Hepatocyte (in vitro differentiated cells): Measurements from ENCODE around the gene ATF6. TPM values are rescaled to one million over a fixed set of nuclear protein-coding genes. Genes with fewer than 3 reads are reported as not detected.

Experiments
- DNase-seq: peaks from one replicate; pipeline ENCODE4 v3.0.0-alpha.2; 2016; ENCODE audit warnings: low spot score
- H2AFZ ChIP-seq: fragments of 200-600 bp; sonication (generic); 2 replicates; pipeline ENCODE4 v1.6.0; 2016; ENCODE audit warnings: antibody characterized with exemption, mild to moderate bottlenecking
- H3K27ac ChIP-seq: fragments of 200-600 bp; sonication (generic); 2 replicates; pipeline ENCODE4 v1.5.1; 2016; ENCODE audit warnings: mild to moderate bottlenecking
- H3K27me3 ChIP-seq: fragments of 200-600 bp; sonication (generic); 2 replicates; pipeline ENCODE4 v1.6.1; 2016
- H3K36me3 ChIP-seq: fragments of 200-600 bp; sonication (generic); replicated peaks from 2 replicates; pipeline ENCODE4 v1.5.1; 2016; ENCODE audit warnings: low read depth; ENCODE audit not compliant: insufficient read depth
- H3K4me1 ChIP-seq: fragments of 200-600 bp; sonication (generic); 2 replicates; pipeline ENCODE4 v1.5.1; 2016; ENCODE audit warnings: mild to moderate bottlenecking, moderate library complexity; ENCODE audit not compliant: insufficient read depth
- H3K4me2 ChIP-seq: fragments of 200-600 bp; sonication (generic); 2 replicates; pipeline ENCODE4 v1.6.0; 2016
- H3K4me3 ChIP-seq: fragments of 200-600 bp; sonication (generic); 2 replicates; pipeline ENCODE4 v1.5.1; 2016; ENCODE audit warnings: mild to moderate bottlenecking
- H3K79me2 ChIP-seq: fragments of 200-600 bp; sonication (generic); 2 replicates; pipeline ENCODE4 v1.6.0; 2017; ENCODE audit warnings: mild to moderate bottlenecking
- H3K9me2 ChIP-seq: fragments of 200-600 bp; sonication (generic); replicated peaks from 2 replicates; pipeline ENCODE4 v1.6.0; 2017; ENCODE audit warnings: mild to moderate bottlenecking; ENCODE audit not compliant: insufficient read depth
- H3K9me3 ChIP-seq: fragments of 200-600 bp; sonication (generic); 2 replicates; pipeline ENCODE4 v1.5.1; 2016; ENCODE audit warnings: low read depth, mild to moderate bottlenecking
- H4K20me1 ChIP-seq: fragments of 200-600 bp; sonication (generic); 2 replicates; pipeline ENCODE4 v1.6.0; 2016; ENCODE audit warnings: mild to moderate bottlenecking; ENCODE audit not compliant: insufficient read depth, poor library complexity, severe bottlenecking
- EZH2 ChIP-seq: fragments of 200-600 bp; sonication (generic); IDR thresholded peaks from 2 replicates; pipeline ENCODE4 v1.6.1; 2016; ENCODE audit warnings: antibody characterized with exemption, mild to moderate bottlenecking, borderline replicate concordance
- EZH2phosphoT487 ChIP-seq: fragments of 200-600 bp; sonication (generic); IDR thresholded peaks from one replicate; pipeline ENCODE4 v1.6.1; 2018; ENCODE audit warnings: antibody characterized with exemption, mild to moderate bottlenecking, low read depth, moderate library complexity; ENCODE audit not compliant: unreplicated experiment, severe bottlenecking
- WGBS: methylation state at CpG from one replicate; pipeline ENCODE4 v1.1.6; 2016; ENCODE audit warnings: low lambda C conversion rate; ENCODE audit errors: missing lambda C conversion rate; 5-methylcytosine and 5-hydroxymethylcytosine counted together
- polyA plus RNA-seq: library from polyadenylated mRNA; unstranded; fragments of >200 nt; fragmentation: Nextera tagmentation; extraction: Ambion mirVana; gene quantifications from 2 replicates; pipeline ENCODE4 v1.2.1, GENCODE V29; 2016
- total RNA-seq: library from RNA; depleted of rRNA; stranded (reverse); fragments of >200 nt; gene quantifications from 2 replicates; pipeline ENCODE4 v1.2.3, GENCODE V29; 2014
- TF ChIP-seq, protein P1 (sequence below): fragments of 200-600 bp; sonication (generic); IDR thresholded peaks from 2 replicates; pipeline ENCODE4 v1.5.1; 2016; ENCODE audit warnings: antibody characterized with exemption, mild to moderate bottlenecking; ENCODE audit not compliant: poor library complexity

ATF6 gene
- total and polyA plus RNA-seq, 2 experiments from 2014 or later, result 15.3 to 29.8 TPM

DNA sequence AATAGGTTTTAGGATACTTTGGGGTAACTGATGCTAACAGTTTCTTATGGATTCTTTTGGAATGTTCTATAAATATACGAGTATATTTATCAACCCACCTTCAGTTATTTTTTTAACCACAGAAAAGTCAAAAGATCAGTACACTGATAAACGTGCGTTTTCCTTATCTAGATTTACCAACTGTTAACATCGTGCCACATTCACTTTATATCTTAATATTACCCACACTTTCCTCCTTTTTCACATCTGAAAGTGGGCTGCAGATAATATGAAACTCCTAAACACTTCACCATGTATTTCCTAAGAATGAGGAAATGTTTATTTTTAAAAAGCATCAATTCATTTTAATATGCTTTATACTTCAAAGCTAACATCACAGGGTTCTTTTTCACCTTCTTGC, 7.7 kb downstream of the ATF6 start:
- Histone ChIP-seq H3K27me3 (no peaks in the 10 kb centered on the region), H3K27ac (no peak overlapping the region), H3K36me3 (no peaks in the 10 kb centered on the region), H3K4me1 (no peaks in the 10 kb centered on the region), H3K4me2 (no peak overlapping the region), H4K20me1 (peaks cover 15% of the 10 kb centered on the region), H3K79me2 (peaks cover 88% of the 10 kb centered on the region), H2AFZ (no peak overlapping the region), H3K4me3 (no peak overlapping the region), H3K9me3 (no peaks in the 10 kb centered on the region), H3K9me2 (no peaks in the 10 kb centered on the region)
- 75% methylated on average over 4 of the region's 4 CpGs for WGBS
- no peak for DNase-seq
- TF ChIP-seq EZH2phosphoT487 (no peak), EZH2 (no peak)
- TF ChIP-seq, protein P1, sequence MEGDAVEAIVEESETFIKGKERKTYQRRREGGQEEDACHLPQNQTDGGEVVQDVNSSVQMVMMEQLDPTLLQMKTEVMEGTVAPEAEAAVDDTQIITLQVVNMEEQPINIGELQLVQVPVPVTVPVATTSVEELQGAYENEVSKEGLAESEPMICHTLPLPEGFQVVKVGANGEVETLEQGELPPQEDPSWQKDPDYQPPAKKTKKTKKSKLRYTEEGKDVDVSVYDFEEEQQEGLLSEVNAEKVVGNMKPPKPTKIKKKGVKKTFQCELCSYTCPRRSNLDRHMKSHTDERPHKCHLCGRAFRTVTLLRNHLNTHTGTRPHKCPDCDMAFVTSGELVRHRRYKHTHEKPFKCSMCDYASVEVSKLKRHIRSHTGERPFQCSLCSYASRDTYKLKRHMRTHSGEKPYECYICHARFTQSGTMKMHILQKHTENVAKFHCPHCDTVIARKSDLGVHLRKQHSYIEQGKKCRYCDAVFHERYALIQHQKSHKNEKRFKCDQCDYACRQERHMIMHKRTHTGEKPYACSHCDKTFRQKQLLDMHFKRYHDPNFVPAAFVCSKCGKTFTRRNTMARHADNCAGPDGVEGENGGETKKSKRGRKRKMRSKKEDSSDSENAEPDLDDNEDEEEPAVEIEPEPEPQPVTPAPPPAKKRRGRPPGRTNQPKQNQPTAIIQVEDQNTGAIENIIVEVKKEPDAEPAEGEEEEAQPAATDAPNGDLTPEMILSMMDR, result no peak

DNA sequence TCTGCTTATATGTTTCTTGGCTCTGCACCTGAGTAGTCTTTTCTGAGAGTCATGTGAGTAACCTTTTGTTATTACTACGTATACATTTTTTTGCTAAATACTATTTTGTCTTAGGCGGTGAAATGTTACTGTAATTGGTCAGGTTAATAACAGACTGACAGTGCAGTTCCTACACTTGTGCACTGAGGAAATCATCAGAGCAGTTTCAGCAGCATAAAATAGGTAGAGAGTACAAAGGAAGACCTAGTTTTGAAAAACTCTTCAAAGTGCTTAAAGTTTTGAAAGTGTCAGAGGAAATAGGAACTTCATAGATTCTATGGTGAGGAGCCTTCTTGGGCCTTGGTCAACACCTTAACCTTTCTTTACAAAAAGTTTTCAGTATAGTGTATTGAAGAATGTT, 11.1 kb downstream of the ATF6 start:
- no peak for DNase-seq
- H3K79me2 ChIP-seq, result peaks cover 57% of the 10 kb centered on the region
- peaks cover 15% of the 10 kb centered on the region for H4K20me1 ChIP-seq
- no peaks in the 10 kb centered on the region for H3K4me1 ChIP-seq
- no peak overlapping the region for H3K4me2 ChIP-seq
- no peaks in the 10 kb centered on the region for H3K27me3 ChIP-seq
- 95% methylated on average over 2 of the region's 2 CpGs for WGBS
- no peaks in the 10 kb centered on the region for H3K36me3 ChIP-seq
- H3K4me3 ChIP-seq, result no peak overlapping the region
- no peaks in the 10 kb centered on the region for H3K9me3 ChIP-seq
- no peaks in the 10 kb centered on the region for H3K9me2 ChIP-seq
- no peak overlapping the region for H3K27ac ChIP-seq
- no peak overlapping the region for H2AFZ ChIP-seq
- TF ChIP-seq, protein P1, result no peak
- TF ChIP-seq EZH2phosphoT487, result no peak
- no peak for TF ChIP-seq EZH2

GRCh38 chr1:161778522-161778921, 12.4 kb downstream of the ATF6 start:
- WGBS, result 89% methylated on average over 1 of the region's 1 CpG
- Histone ChIP-seq H3K4me3 (no peak overlapping the region), H3K9me3 (no peaks in the 10 kb centered on the region), H3K9me2 (no peaks in the 10 kb centered on the region), H2AFZ (no peak overlapping the region), H4K20me1 (peaks cover 15% of the 10 kb centered on the region), H3K4me1 (no peaks in the 10 kb centered on the region), H3K79me2 (peaks cover 47% of the 10 kb centered on the region), H3K4me2 (no peak overlapping the region), H3K27me3 (no peaks in the 10 kb centered on the region), H3K36me3 (no peaks in the 10 kb centered on the region), H3K27ac (no peak overlapping the region)
- DNase-seq, result no peak
- TF ChIP-seq, protein P1, result no peak
- TF ChIP-seq EZH2phosphoT487, result no peak
- no peak for TF ChIP-seq EZH2

- no peaks in the 10 kb centered on the region for H3K36me3 ChIP-seq
- peaks cover 15% of the 10 kb centered on the region for H4K20me1 ChIP-seq
- WGBS, result 96% methylated on average over 2 of the region's 2 CpGs
- H3K79me2 ChIP-seq, result peaks cover 40% of the 10 kb centered on the region
- no peak for DNase-seq
- H3K9me2 ChIP-seq, result no peaks in the 10 kb centered on the region
- H3K9me3 ChIP-seq, result no peaks in the 10 kb centered on the region
- H3K4me2 ChIP-seq, result no peak overlapping the region
- H3K4me1 ChIP-seq, result no peaks in the 10 kb centered on the region
- H3K4me3 ChIP-seq, result no peak overlapping the region
- TF ChIP-seq EZH2, result no peak
- TF ChIP-seq EZH2phosphoT487, result no peak
- TF ChIP-seq, protein P1, result no peak
- H3K27me3 ChIP-seq, result no peaks in the 10 kb centered on the region
- H2AFZ ChIP-seq, result no peak overlapping the region
- no peak overlapping the region for H3K27ac ChIP-seq
Observed at GRCh38 chr1:161779393-161779792, 13.3 kb downstream of the ATF6 start.
